ENCODE data around the gene NCAPG2.

GRCh38 chr7:158616050-158616449 is 88.6 kb downstream of the NCAPG2 start:
- TF ChIP-seq CTCF (IDR thresholded peaks at IDR 0.05) (no peak), POLR2A (IDR thresholded peaks at IDR 0.05) (no peak)
